ENCODE measurements around the gene CENPC.

The CENPC gene

GRCh38 chr4:67550451-67550850 lies 5.1 kb upstream of the CENPC start:
- no peaks in the 10 kb centered on the region for H3K79me2 ChIP-seq (ENCODE audit: low read length)

GRCh38 chr4:67549123-67549522 lies 3.8 kb upstream of the CENPC start:
- no peak overlapping the region for H3K4me3 ChIP-seq (ENCODE audit: low read length)
- peaks cover 11% of the 10 kb centered on the region for H3K79me2 ChIP-seq (ENCODE audit: low read length)
- peaks cover 10% of the 10 kb centered on the region for H3K4me1 ChIP-seq (ENCODE audit: low read length)
- peaks cover 18% of the 10 kb centered on the region for H3F3A ChIP-seq (ENCODE audit: insufficient read depth, low read length)
- H3K27ac ChIP-seq (ENCODE audit: low read length), result no peak overlapping the region
- DNase-seq, result peak; percentile 68
- no peaks in the 10 kb centered on the region for H3K36me3 ChIP-seq (replicated peaks; ENCODE audit: insufficient read depth, low read length)
- no peaks in the 10 kb centered on the region for H3K9me3 ChIP-seq (replicated peaks; ENCODE audit: insufficient read depth, low read length)
- no peaks in the 10 kb centered on the region for H3K9me2 ChIP-seq (replicated peaks; ENCODE audit: insufficient read depth, low read length)
- no peaks in the 10 kb centered on the region for H3K27me3 ChIP-seq (replicated peaks; ENCODE audit: insufficient read depth, low read length)
- H3K9ac ChIP-seq (ENCODE audit: low read length), result no peak overlapping the region
- H4K20me1 ChIP-seq (ENCODE audit: insufficient read depth, low read length), result no peaks in the 10 kb centered on the region
- TF ChIP-seq EZH2phosphoT487 (IDR thresholded peaks at IDR 0.05; ENCODE audit: low read length) (no peak), CTCF (IDR thresholded peaks at IDR 0.05; ENCODE audit: low read length) (peak; percentile 68), EZH2 (optimal IDR thresholded peaks at IDR 0.05; ENCODE audit: low read depth, low read length) (no peak)
- peak overlapping the region; percentile 24; the same call in 1 of the 2 replicates for H3K4me2 ChIP-seq (ENCODE audit: low read depth, low read length)
- H2AFZ ChIP-seq (ENCODE audit: low read length), result no peak overlapping the region; the same call in 1 of the 2 replicates

More at GRCh38 chr4:67550451-67550850, 5.1 kb upstream of the CENPC start:
- peaks cover 13% of the 10 kb centered on the region for H3F3A ChIP-seq (ENCODE audit: insufficient read depth, low read length)
- H3K36me3 ChIP-seq (replicated peaks; ENCODE audit: insufficient read depth, low read length), result no peaks in the 10 kb centered on the region
- H3K27me3 ChIP-seq (replicated peaks; ENCODE audit: insufficient read depth, low read length), result no peaks in the 10 kb centered on the region
- peaks cover 10% of the 10 kb centered on the region for H3K4me1 ChIP-seq (ENCODE audit: low read length)
- H3K9me2 ChIP-seq (replicated peaks; ENCODE audit: insufficient read depth, low read length), result no peaks in the 10 kb centered on the region
- peak overlapping the region; percentile 47 for H2AFZ ChIP-seq (ENCODE audit: low read length)
- H3K27ac ChIP-seq (ENCODE audit: low read length), result peak overlapping the region; percentile 35; the same call in 1 of the 2 replicates
- H3K9ac ChIP-seq (ENCODE audit: low read length), result peak overlapping the region; percentile 19; the same call in 1 of the 2 replicates
- peak overlapping the region; percentile 57 for H3K4me2 ChIP-seq (ENCODE audit: low read depth, low read length)
- no peaks in the 10 kb centered on the region for H3K9me3 ChIP-seq (replicated peaks; ENCODE audit: insufficient read depth, low read length)
- H3K4me3 ChIP-seq (ENCODE audit: low read length), result peak overlapping the region; percentile 38
- TF ChIP-seq EZH2 (optimal IDR thresholded peaks at IDR 0.05; ENCODE audit: low read depth, low read length), result no peak
- no peak for TF ChIP-seq EZH2phosphoT487 (IDR thresholded peaks at IDR 0.05; ENCODE audit: low read length)
- no peak for TF ChIP-seq CTCF (IDR thresholded peaks at IDR 0.05; ENCODE audit: low read length)
- H4K20me1 ChIP-seq (ENCODE audit: insufficient read depth, low read length), result no peaks in the 10 kb centered on the region
- peak; percentile 28 for DNase-seq

GRCh38 chr4:67546971-67547370 lies 1.7 kb upstream of the CENPC start:
- peaks cover 18% of the 10 kb centered on the region for H3F3A ChIP-seq (ENCODE audit: insufficient read depth, low read length)
- H3K4me2 ChIP-seq (ENCODE audit: low read depth, low read length), result no peak overlapping the region
- H3K27me3 ChIP-seq (replicated peaks; ENCODE audit: insufficient read depth, low read length), result no peaks in the 10 kb centered on the region
- no peak for DNase-seq
- no peaks in the 10 kb centered on the region for H3K36me3 ChIP-seq (replicated peaks; ENCODE audit: insufficient read depth, low read length)
- peaks cover 33% of the 10 kb centered on the region for H3K79me2 ChIP-seq (ENCODE audit: low read length)
- peaks cover 16% of the 10 kb centered on the region for H3K4me1 ChIP-seq (ENCODE audit: low read length)
- no peaks in the 10 kb centered on the region for H3K9me2 ChIP-seq (replicated peaks; ENCODE audit: insufficient read depth, low read length)
- no peak overlapping the region for H3K9ac ChIP-seq (ENCODE audit: low read length)
- no peak overlapping the region for H3K4me3 ChIP-seq (ENCODE audit: low read length)
- H3K27ac ChIP-seq (ENCODE audit: low read length), result no peak overlapping the region
- TF ChIP-seq EZH2 (optimal IDR thresholded peaks at IDR 0.05; ENCODE audit: low read depth, low read length), result no peak
- no peak for TF ChIP-seq CTCF (IDR thresholded peaks at IDR 0.05; ENCODE audit: low read length)
- no peak for TF ChIP-seq EZH2phosphoT487 (IDR thresholded peaks at IDR 0.05; ENCODE audit: low read length)
- H4K20me1 ChIP-seq (ENCODE audit: insufficient read depth, low read length), result no peaks in the 10 kb centered on the region
- no peaks in the 10 kb centered on the region for H3K9me3 ChIP-seq (replicated peaks; ENCODE audit: insufficient read depth, low read length)
- peak overlapping the region; percentile 3; the same call in 1 of the 2 replicates for H2AFZ ChIP-seq (ENCODE audit: low read length)

Data from MM.1S (cell line).